ENCODE measurements around the gene MSH2. TPM values are rescaled to one million over a fixed set of nuclear protein-coding genes. Genes with fewer than 3 reads are reported as not detected.

MSH2 gene
- total RNA-seq, 1 donor from 2014 or later, result 25.2 TPM

DNA sequence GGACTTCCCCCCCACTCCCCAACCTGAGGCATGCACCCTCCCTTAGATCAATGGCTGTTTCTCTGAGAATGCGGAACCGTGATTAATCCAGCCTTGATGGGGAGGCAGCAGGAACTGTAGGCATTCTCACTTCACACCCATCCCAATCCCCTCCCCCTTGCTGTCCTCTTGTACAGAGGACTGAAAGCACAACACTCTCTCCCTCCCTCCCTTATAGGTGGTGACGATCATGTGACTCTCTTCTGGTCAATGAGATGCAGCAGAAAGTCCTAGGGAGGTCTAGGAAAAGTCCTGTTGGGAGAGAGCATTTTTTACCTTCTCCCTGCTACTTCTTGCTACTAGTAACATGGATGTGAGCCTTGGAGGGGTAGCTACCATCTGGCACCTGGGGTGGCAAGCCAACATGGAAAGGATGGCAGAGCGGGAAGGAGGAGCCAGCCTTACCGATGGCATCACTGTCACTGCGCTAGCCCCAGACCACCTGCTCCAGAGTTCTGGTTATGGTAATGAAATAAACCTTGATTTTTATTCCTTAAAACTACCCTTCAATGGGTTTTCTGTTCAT, 106.9 kb downstream of the MSH2 start:
- intact Hi-C loops (cut with micrococcal nuclease), result no loop called here
- Mint-ChIP-seq H3K27me3 (peaks cover 8% of the 10 kb centered on the region), H3K27ac (no peak overlapping the region), H3K36me3 (ENCODE audit: low read depth) (peaks cover 2% of the 10 kb centered on the region), H3K9me3 (peaks cover 5% of the 10 kb centered on the region), H3K4me3 (no peak overlapping the region), H3K4me1 (no peaks in the 10 kb centered on the region)
- DNase-seq (no peak), ATAC-seq (ENCODE audit: low read depth) (no peak)
- TF ChIP-seq, protein P1, sequence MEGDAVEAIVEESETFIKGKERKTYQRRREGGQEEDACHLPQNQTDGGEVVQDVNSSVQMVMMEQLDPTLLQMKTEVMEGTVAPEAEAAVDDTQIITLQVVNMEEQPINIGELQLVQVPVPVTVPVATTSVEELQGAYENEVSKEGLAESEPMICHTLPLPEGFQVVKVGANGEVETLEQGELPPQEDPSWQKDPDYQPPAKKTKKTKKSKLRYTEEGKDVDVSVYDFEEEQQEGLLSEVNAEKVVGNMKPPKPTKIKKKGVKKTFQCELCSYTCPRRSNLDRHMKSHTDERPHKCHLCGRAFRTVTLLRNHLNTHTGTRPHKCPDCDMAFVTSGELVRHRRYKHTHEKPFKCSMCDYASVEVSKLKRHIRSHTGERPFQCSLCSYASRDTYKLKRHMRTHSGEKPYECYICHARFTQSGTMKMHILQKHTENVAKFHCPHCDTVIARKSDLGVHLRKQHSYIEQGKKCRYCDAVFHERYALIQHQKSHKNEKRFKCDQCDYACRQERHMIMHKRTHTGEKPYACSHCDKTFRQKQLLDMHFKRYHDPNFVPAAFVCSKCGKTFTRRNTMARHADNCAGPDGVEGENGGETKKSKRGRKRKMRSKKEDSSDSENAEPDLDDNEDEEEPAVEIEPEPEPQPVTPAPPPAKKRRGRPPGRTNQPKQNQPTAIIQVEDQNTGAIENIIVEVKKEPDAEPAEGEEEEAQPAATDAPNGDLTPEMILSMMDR (IDR thresholded peaks at IDR 0.05), result no peak
- ChIA-PET POLR2A (no interaction called here), CTCF (no interaction called here)

DNA sequence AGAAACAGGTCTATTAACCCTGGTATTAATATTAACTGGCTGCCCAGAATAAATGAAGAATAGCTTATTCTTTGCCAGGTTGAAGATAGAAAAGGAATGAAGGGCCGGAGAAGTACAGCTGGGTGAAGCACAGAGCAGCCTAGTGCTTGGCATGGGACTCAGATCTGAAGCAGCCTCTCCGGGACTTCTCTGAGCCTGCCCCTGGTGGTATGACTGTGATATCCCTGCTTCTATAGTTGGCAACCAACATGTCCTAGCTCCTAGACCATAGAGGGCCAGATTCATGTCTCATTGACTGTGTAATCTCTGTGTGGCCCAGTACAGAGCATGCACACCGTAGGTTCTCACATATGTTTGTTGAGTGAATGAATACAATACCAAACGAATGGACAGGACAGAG, 107.8 kb downstream of the MSH2 start:
- CTCF ChIA-PET, result interaction anchor here (1.4 kb wide), 1 partner anchor 9 kb away, joined by 3 read pairs; no protein-coding TSS in a partner anchor
- no peak for DNase-seq
- Mint-ChIP-seq H3K9me3 (peaks cover under 1% of the 10 kb centered on the region), H3K36me3 (ENCODE audit: low read depth) (no peaks in the 10 kb centered on the region), H3K4me3 (no peak overlapping the region), H3K27me3 (peaks cover 4% of the 10 kb centered on the region), H3K4me1 (no peaks in the 10 kb centered on the region), H3K27ac (no peak overlapping the region)
- intact Hi-C loops (cut with micrococcal nuclease), result no loop called here
- POLR2A ChIA-PET, result no interaction called here
- TF ChIP-seq, protein P1 (IDR thresholded peaks at IDR 0.05), result no peak
- ATAC-seq (ENCODE audit: low read depth), result no peak

DNA sequence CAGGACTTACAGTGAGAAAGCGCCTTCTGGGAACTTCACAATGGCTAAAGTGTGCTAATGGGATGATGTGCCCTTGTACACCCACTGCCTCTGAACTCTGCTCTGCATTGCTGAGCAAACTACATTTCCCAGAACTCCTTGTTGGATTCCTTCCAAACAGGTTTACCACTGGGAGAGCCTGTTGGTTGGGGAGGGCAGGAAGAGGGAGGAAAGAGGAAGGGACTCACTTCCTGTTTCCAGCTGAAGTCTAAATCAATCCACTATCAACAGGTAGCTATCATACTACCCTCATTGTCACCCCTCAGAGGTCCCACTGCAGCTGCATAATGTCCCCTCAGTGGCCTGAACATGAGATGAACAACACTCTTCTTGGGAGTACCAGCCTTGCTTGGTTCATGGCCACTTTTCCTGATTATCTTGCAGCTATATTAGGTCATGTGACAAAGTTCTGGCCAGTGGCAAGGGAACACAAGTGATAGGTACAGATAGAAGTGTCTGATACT, 109.7 kb downstream of the MSH2 start:
- POLR2A ChIA-PET, result interaction anchor here (0.7 kb wide), 1 partner anchor 386 kb away, joined by 3 read pairs; no protein-coding TSS in a partner anchor
- H3K4me3 Mint-ChIP-seq, result no peak overlapping the region
- H3K9me3 Mint-ChIP-seq, result no peaks in the 10 kb centered on the region
- no peaks in the 10 kb centered on the region for H3K4me1 Mint-ChIP-seq
- H3K36me3 Mint-ChIP-seq (ENCODE audit: low read depth), result no peaks in the 10 kb centered on the region
- H3K27me3 Mint-ChIP-seq, result peaks cover 3% of the 10 kb centered on the region
- H3K27ac Mint-ChIP-seq, result no peak overlapping the region
- DNase-seq (no peak), ATAC-seq (ENCODE audit: low read depth) (no peak)
- CTCF ChIA-PET, result no interaction called here
- intact Hi-C loops (cut with micrococcal nuclease), result no loop called here
- TF ChIP-seq, protein P1 (IDR thresholded peaks at IDR 0.05), result no peak

DNA sequence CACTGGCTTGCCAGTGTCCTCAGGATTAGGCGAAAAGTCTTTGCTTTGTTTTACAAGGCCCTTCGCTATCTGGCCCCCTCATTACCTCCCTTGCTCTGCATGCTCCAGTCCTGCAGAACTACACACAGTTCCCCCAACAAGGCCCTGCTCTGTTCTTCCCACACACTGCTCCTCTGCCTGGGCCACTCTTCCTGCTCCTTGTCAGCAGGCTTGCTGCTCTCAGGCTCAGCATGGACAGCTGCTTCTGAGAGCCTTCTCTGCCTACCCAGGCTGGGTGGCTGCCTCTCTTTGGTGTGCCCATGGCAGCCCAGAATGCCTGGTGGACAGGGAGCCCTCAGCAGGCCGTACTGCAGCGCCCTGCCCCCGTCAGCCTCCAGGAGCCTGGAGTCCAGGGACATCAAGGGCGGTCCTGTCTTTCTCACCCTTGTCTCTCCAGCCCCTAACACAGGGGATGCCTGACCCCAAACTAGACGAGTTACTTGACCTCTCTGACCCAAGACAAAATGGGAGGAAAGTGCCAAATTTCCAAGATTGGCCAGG, 111.1 kb downstream of the MSH2 start:
- ChIA-PET CTCF (no interaction called here), POLR2A (no interaction called here)
- no peak for ATAC-seq (ENCODE audit: low read depth)
- Mint-ChIP-seq H3K27me3 (no peaks in the 10 kb centered on the region), H3K27ac (no peak overlapping the region), H3K4me3 (no peak overlapping the region), H3K9me3 (no peaks in the 10 kb centered on the region), H3K4me1 (no peaks in the 10 kb centered on the region), H3K36me3 (ENCODE audit: low read depth) (no peaks in the 10 kb centered on the region)
- no peak for DNase-seq
- intact Hi-C loops (cut with micrococcal nuclease), result no loop called here
- TF ChIP-seq, protein P1 (IDR thresholded peaks at IDR 0.05), result no peak

DNA sequence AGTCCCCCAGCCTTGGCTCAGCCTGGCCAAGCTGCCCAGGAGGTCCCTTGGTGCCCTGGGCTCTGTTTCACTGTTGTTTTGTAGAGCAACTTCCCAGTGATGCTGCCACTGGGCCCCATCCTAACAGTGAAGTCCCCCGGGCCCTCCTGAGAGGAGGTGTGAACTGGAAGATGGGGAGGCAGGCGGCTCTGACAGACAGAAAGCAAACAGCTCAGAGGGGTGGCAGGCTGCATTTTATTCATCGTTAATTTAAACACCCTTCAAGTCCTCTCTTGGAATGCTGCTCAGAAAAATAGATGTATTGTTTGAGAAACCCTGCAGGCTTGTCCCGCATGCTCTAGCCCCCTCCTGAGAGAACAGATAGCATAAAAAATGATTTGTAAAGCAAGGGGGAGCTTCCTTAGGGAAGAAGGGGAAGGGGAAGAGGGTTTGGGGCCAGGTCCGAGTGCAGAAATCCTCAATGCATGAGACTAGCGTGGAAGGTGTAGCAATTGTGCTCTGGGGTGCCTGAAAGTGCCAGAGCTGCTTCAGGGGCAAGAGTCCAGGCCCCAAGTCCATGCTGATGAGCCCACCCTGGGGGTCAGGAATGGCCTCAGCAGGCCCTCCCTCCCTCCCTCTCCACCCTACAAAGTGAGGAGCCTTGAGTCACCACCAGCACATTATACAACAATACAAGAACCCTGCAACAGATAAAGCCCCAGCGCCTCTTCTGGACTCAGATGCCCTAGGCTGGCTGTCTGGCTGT, 113.6 kb downstream of the MSH2 start:
- no peak overlapping the region for H3K27ac Mint-ChIP-seq
- ChIA-PET CTCF (no interaction called here), POLR2A (no interaction called here)
- no peaks in the 10 kb centered on the region for H3K27me3 Mint-ChIP-seq
- no peak overlapping the region for H3K4me3 Mint-ChIP-seq
- ATAC-seq (ENCODE audit: low read depth) (no peak), DNase-seq (no peak)
- intact Hi-C loops (cut with micrococcal nuclease), result no loop called here
- no peaks in the 10 kb centered on the region for H3K9me3 Mint-ChIP-seq
- H3K36me3 Mint-ChIP-seq (ENCODE audit: low read depth), result no peaks in the 10 kb centered on the region
- peaks cover 11% of the 10 kb centered on the region for H3K4me1 Mint-ChIP-seq
- TF ChIP-seq, protein P1 (IDR thresholded peaks at IDR 0.05), result no peak
